Measurements from ENCODE around the gene PYGO1.
"Not testable (repeated sequence)": the region's sequence is repeated elsewhere in the genome, so short reads cannot be mapped to it uniquely, and the experiment has no call there.

Gene PYGO1

GRCh38 chr15:55535436-55535835 is 52.7 kb downstream of the PYGO1 start:
- DNase-seq, result peak; percentile 28
- no peaks in the 10 kb centered on the region for H3K9me3 Mint-ChIP-seq
- H3K27ac Mint-ChIP-seq, result no peak overlapping the region
- H3K36me3 Mint-ChIP-seq, result no peaks in the 10 kb centered on the region
- CTCF ChIA-PET, result no interaction called here
- H3K27me3 Mint-ChIP-seq, result peaks cover 11% of the 10 kb centered on the region
- H3K4me3 Mint-ChIP-seq, result no peak overlapping the region
- peaks cover 3% of the 10 kb centered on the region for H3K4me1 Mint-ChIP-seq

- H3K36me3 Mint-ChIP-seq, result no peaks in the 10 kb centered on the region
- peaks cover 11% of the 10 kb centered on the region for H3K27me3 Mint-ChIP-seq
- CTCF ChIA-PET, result no interaction called here
- no peak for DNase-seq
- H3K9me3 Mint-ChIP-seq, result no peaks in the 10 kb centered on the region
- no peak overlapping the region for H3K27ac Mint-ChIP-seq
- H3K4me3 Mint-ChIP-seq, result no peak overlapping the region
- H3K4me1 Mint-ChIP-seq, result peaks cover 3% of the 10 kb centered on the region
Measured at GRCh38 chr15:55532944-55533343, 55.2 kb downstream of the PYGO1 start.

- DNase-seq, result no peak
- H3K36me3 Mint-ChIP-seq, result no peaks in the 10 kb centered on the region
- peaks cover 11% of the 10 kb centered on the region for H3K27me3 Mint-ChIP-seq
- peaks cover 5% of the 10 kb centered on the region for H3K4me1 Mint-ChIP-seq
- no peak overlapping the region for H3K4me3 Mint-ChIP-seq
- no peaks in the 10 kb centered on the region for H3K9me3 Mint-ChIP-seq
- CTCF ChIA-PET, result interaction anchor here (1.4 kb wide), 1 partner anchor 315 kb away, joined by 3 read pairs; no protein-coding TSS in a partner anchor
- no peak overlapping the region for H3K27ac Mint-ChIP-seq
Measured at GRCh38 chr15:55530861-55531313, 57.3 kb downstream of the PYGO1 start.

GRCh38 chr15:55528812-55529211 is 59.3 kb downstream of the PYGO1 start:
- DNase-seq, result no peak
- Mint-ChIP-seq H3K9me3 (no peaks in the 10 kb centered on the region), H3K4me3 (no peak overlapping the region), H3K36me3 (no peaks in the 10 kb centered on the region), H3K27ac (no peak overlapping the region), H3K4me1 (peaks cover 2% of the 10 kb centered on the region), H3K27me3 (peaks cover 8% of the 10 kb centered on the region)
- CTCF ChIA-PET, result no interaction called here

GRCh38 chr15:55527150-55527549 is 61.0 kb downstream of the PYGO1 start:
- H3K4me1 Mint-ChIP-seq, result peaks cover 18% of the 10 kb centered on the region
- DNase-seq, result no peak
- H3K36me3 Mint-ChIP-seq, result no peaks in the 10 kb centered on the region
- H3K9me3 Mint-ChIP-seq, result no peaks in the 10 kb centered on the region
- H3K27ac Mint-ChIP-seq, result no peak overlapping the region
- H3K4me3 Mint-ChIP-seq, result no peak overlapping the region
- peaks cover 16% of the 10 kb centered on the region for H3K27me3 Mint-ChIP-seq
- CTCF ChIA-PET, result interaction anchor here (0.9 to 2.1 kb wide), 7 partner anchors 10 to 526 kb away, joined by 3 to 9 read pairs (median 3); no protein-coding TSS in a partner anchor

- H3K4me3 Mint-ChIP-seq, result no peak overlapping the region
Measured at GRCh38 chr15:55526559-55527036, 61.5 kb downstream of the PYGO1 start.

GRCh38 chr15:55522742-55523450 is 65.2 kb downstream of the PYGO1 start:
- no peaks in the 10 kb centered on the region for H3K36me3 Mint-ChIP-seq
- CTCF ChIA-PET, result interaction anchor here (0.6 kb wide), 1 partner anchor 117 kb away, joined by 3 read pairs; no protein-coding TSS in a partner anchor
- no peak overlapping the region for H3K4me3 Mint-ChIP-seq
- no peaks in the 10 kb centered on the region for H3K9me3 Mint-ChIP-seq
- H3K27ac Mint-ChIP-seq, result no peak overlapping the region
- peaks cover 23% of the 10 kb centered on the region for H3K27me3 Mint-ChIP-seq
- no peak for DNase-seq
- peaks cover 19% of the 10 kb centered on the region for H3K4me1 Mint-ChIP-seq

More at GRCh38 chr15:55526559-55527036, 61.5 kb downstream of the PYGO1 start:
- DNase-seq, result peak; percentile 30
- Mint-ChIP-seq H3K4me1 (peaks cover 19% of the 10 kb centered on the region), H3K27me3 (peaks cover 19% of the 10 kb centered on the region), H3K36me3 (no peaks in the 10 kb centered on the region), H3K9me3 (no peaks in the 10 kb centered on the region), H3K27ac (no peak overlapping the region)
- CTCF ChIA-PET, result interaction anchor here (0.8 to 2.1 kb wide), 9 partner anchors 9 to 527 kb away, joined by 3 to 9 read pairs (median 3); no protein-coding TSS in a partner anchor

- Mint-ChIP-seq H3K4me3 (no peak overlapping the region), H3K27me3 (peaks cover 22% of the 10 kb centered on the region), H3K4me1 (peaks cover 16% of the 10 kb centered on the region), H3K36me3 (no peaks in the 10 kb centered on the region), H3K9me3 (no peaks in the 10 kb centered on the region), H3K27ac (no peak overlapping the region)
- no peak for DNase-seq
- CTCF ChIA-PET, result no interaction called here
Measured at GRCh38 chr15:55518641-55519040, 69.5 kb downstream of the PYGO1 start.

GRCh38 chr15:55518009-55518408 is 70.1 kb downstream of the PYGO1 start:
- Mint-ChIP-seq H3K4me1 (peaks cover 10% of the 10 kb centered on the region), H3K27me3 (peaks cover 18% of the 10 kb centered on the region), H3K27ac (no peak overlapping the region), H3K4me3 (no peak overlapping the region), H3K36me3 (no peaks in the 10 kb centered on the region), H3K9me3 (no peaks in the 10 kb centered on the region)
- DNase-seq, result no peak
- CTCF ChIA-PET, result interaction anchor here (0.7 to 1.7 kb wide), 3 partner anchors 8 to 22 kb away, joined by 3 to 5 read pairs (median 3); no protein-coding TSS in a partner anchor

GRCh38 chr15:55515991-55516776 is 72.0 kb downstream of the PYGO1 start:
- CTCF ChIA-PET, result interaction anchor here (0.7 to 1.7 kb wide), 3 partner anchors 9 to 475 kb away, joined by 3 to 5 read pairs (median 4); no protein-coding TSS in a partner anchor
- Mint-ChIP-seq H3K36me3 (no peaks in the 10 kb centered on the region), H3K9me3 (no peaks in the 10 kb centered on the region), H3K4me3 (no peak overlapping the region), H3K4me1 (no peaks in the 10 kb centered on the region), H3K27ac (no peak overlapping the region), H3K27me3 (peaks cover 10% of the 10 kb centered on the region)
- no peak for DNase-seq

GRCh38 chr15:55515491-55515890 is 72.7 kb downstream of the PYGO1 start:
- no peak for DNase-seq
- peaks cover 10% of the 10 kb centered on the region for H3K27me3 Mint-ChIP-seq
- no peaks in the 10 kb centered on the region for H3K9me3 Mint-ChIP-seq
- CTCF ChIA-PET, result interaction anchor here (0.7 to 1.1 kb wide), 2 partner anchors 10 to 475 kb away, joined by 3 to 4 read pairs; no protein-coding TSS in a partner anchor
- H3K4me3 Mint-ChIP-seq, result no peak overlapping the region
- H3K36me3 Mint-ChIP-seq, result no peaks in the 10 kb centered on the region
- H3K4me1 Mint-ChIP-seq, result no peaks in the 10 kb centered on the region
- no peak overlapping the region for H3K27ac Mint-ChIP-seq

GRCh38 chr15:55514414-55514850 is 73.7 kb downstream of the PYGO1 start:
- peaks cover 10% of the 10 kb centered on the region for H3K27me3 Mint-ChIP-seq
- H3K9me3 Mint-ChIP-seq, result no peaks in the 10 kb centered on the region
- no peak overlapping the region for H3K27ac Mint-ChIP-seq
- no peak for DNase-seq
- H3K4me1 Mint-ChIP-seq, result no peaks in the 10 kb centered on the region
- H3K4me3 Mint-ChIP-seq, result no peak overlapping the region
- no peaks in the 10 kb centered on the region for H3K36me3 Mint-ChIP-seq
- CTCF ChIA-PET, result interaction anchor here (0.6 to 1.9 kb wide), 2 partner anchors 11 to 333 kb away, joined by 3 to 7 read pairs; no protein-coding TSS in a partner anchor

GRCh38 chr15:55513621-55514413 is 74.3 kb downstream of the PYGO1 start:
- CTCF ChIA-PET, result interaction anchor here (1.9 kb wide), 1 partner anchor 12 kb away, joined by 7 read pairs; no protein-coding TSS in a partner anchor
- H3K4me1 Mint-ChIP-seq, H3K4me3 Mint-ChIP-seq, H3K36me3 Mint-ChIP-seq, DNase-seq, H3K27ac Mint-ChIP-seq, H3K9me3 Mint-ChIP-seq: not testable (repeated sequence)
- H3K27me3 Mint-ChIP-seq, result peaks cover 10% of the 10 kb centered on the region
